ENCODE measurements around the gene CHRNB4. TPM values are rescaled to one million over a fixed set of nuclear protein-coding genes. Genes with fewer than 3 reads are reported as not detected.

Gene CHRNB4
- total and polyA plus RNA-seq, 9 donors, result 0.12 to 1.0 (median 0.25) TPM; not detected in 5

- no peak overlapping the region for H3K4me3 ChIP-seq
- peak; percentile 81 to 89 (median 83) for DNase-seq
- intact Hi-C loops (cut with DNase I), result loop anchor here in 3 of 4 donors (2.0 to 5.0 kb wide), 5 partner anchors 89 to 569 kb away; no protein-coding TSS in a partner anchor
- no peak overlapping the region for H3K27ac ChIP-seq
- no peaks in the 10 kb centered on the region for H3K9me3 ChIP-seq
- H3K36me3 ChIP-seq, result no peaks in the 10 kb centered on the region
- WGBS, 3 donors, result 3 to 11% (median 8%) methylated on average over 8 of the region's 8 CpGs
- no peaks in the 10 kb centered on the region for H3K27me3 ChIP-seq
- peaks cover 2% of the 10 kb centered on the region for H3K4me1 ChIP-seq (ENCODE audit: insufficient read depth)
- TF ChIP-seq POLR2A (IDR thresholded peaks at IDR 0.05), result no peak
- TF ChIP-seq EP300 (IDR thresholded peaks at IDR 0.05), result no peak
- peak; percentile 54 to 88 (median 86) for TF ChIP-seq CTCF (IDR thresholded peaks at IDR 0.05)
These were observed 22.5 kb downstream of the CHRNB4 start for GRCh38 chr15:78618490-78618934.

GRCh38 chr15:78618064-78618463 is 22.9 kb downstream of the CHRNB4 start:
- no peaks in the 10 kb centered on the region for H3K27me3 ChIP-seq
- WGBS, 3 donors, result 82 to 87% (median 85%) methylated on average over 8 of the region's 8 CpGs
- no peak overlapping the region for H3K27ac ChIP-seq
- DNase-seq, result no peak
- intact Hi-C loops (cut with DNase I), result loop anchor here in 3 of 4 donors (2.0 to 5.0 kb wide), 5 partner anchors 89 to 569 kb away; no protein-coding TSS in a partner anchor
- TF ChIP-seq CTCF (IDR thresholded peaks at IDR 0.05), result no peak
- no peak for TF ChIP-seq EP300 (IDR thresholded peaks at IDR 0.05)
- TF ChIP-seq POLR2A (IDR thresholded peaks at IDR 0.05), result no peak
- no peaks in the 10 kb centered on the region for H3K36me3 ChIP-seq
- no peaks in the 10 kb centered on the region for H3K9me3 ChIP-seq
- H3K4me3 ChIP-seq, result no peak overlapping the region
- H3K4me1 ChIP-seq (ENCODE audit: insufficient read depth), result peaks cover 2% of the 10 kb centered on the region

- WGBS, 3 donors, result 84 to 91% (median 86%) methylated on average over 5 of the region's 5 CpGs
- intact Hi-C loops (cut with DNase I), result loop anchor here in 3 of 4 donors (5.0 kb wide), 4 partner anchors 90 to 570 kb away; no protein-coding TSS in a partner anchor
- H3K36me3 ChIP-seq, result no peaks in the 10 kb centered on the region
- no peak overlapping the region for H3K27ac ChIP-seq
- TF ChIP-seq CTCF (IDR thresholded peaks at IDR 0.05) (no peak), EP300 (IDR thresholded peaks at IDR 0.05) (no peak), POLR2A (IDR thresholded peaks at IDR 0.05) (no peak)
- no peak overlapping the region for H3K4me3 ChIP-seq
- peaks cover 2% of the 10 kb centered on the region for H3K4me1 ChIP-seq (ENCODE audit: insufficient read depth)
- peak in 1 of 5 donors; percentile 7 for DNase-seq
- no peaks in the 10 kb centered on the region for H3K9me3 ChIP-seq
- H3K27me3 ChIP-seq, result no peaks in the 10 kb centered on the region
These were observed 23.5 kb downstream of the CHRNB4 start for GRCh38 chr15:78617516-78617915.

GRCh38 chr15:78617076-78617475 is 23.9 kb downstream of the CHRNB4 start:
- DNase-seq, result peak in 1 of 5 donors; percentile 7
- H3K36me3 ChIP-seq, result no peaks in the 10 kb centered on the region

More at GRCh38 chr15:78617076-78617475, 23.9 kb downstream of the CHRNB4 start:
- Histone ChIP-seq H3K4me1 (ENCODE audit: insufficient read depth) (peaks cover 2% of the 10 kb centered on the region), H3K9me3 (no peaks in the 10 kb centered on the region), H3K27ac (no peak overlapping the region), H3K27me3 (no peaks in the 10 kb centered on the region), H3K4me3 (no peak overlapping the region)
- WGBS, 3 donors, result 73 to 77% (median 74%) methylated on average over 7 of the region's 7 CpGs
- intact Hi-C loops (cut with DNase I), result loop anchor here in 3 of 4 donors (5.0 kb wide), 4 partner anchors 90 to 570 kb away; no protein-coding TSS in a partner anchor
- TF ChIP-seq POLR2A (IDR thresholded peaks at IDR 0.05), result no peak
- TF ChIP-seq EP300 (IDR thresholded peaks at IDR 0.05), result no peak
- TF ChIP-seq CTCF (IDR thresholded peaks at IDR 0.05), result no peak
